Left ventricle myocardium superior (tissue), 1 donor: ENCODE data around the gene ELAC2. TPM values are rescaled to one million over a fixed set of nuclear protein-coding genes. Genes with fewer than 3 reads are reported as not detected.

ENCODE experiments used
- ATAC-seq: fragments of 200-7000 bp; cut with Tn5 transposase; one replicate; pipeline ENCODE4 v1.9.1; 2020; ENCODE audit warnings: mild to moderate bottlenecking, moderate library complexity
- DNase-seq: peaks from one replicate; pipeline ENCODE4 v3.0.0-alpha.2; 2020
- intact Hi-C: fragments of 100-400 bp; cut with micrococcal nuclease; formaldehyde crosslinking; loops from one replicate; pipeline ENCODE4 v1.11.0; 2022
- total RNA-seq: library from RNA; stranded (reverse); fragmentation: NEBNext Ultra II Directional; extraction: Animal tissue kit (Norgen Biotek cat#: 25700); gene quantifications from one replicate; pipeline ENCODE4 v1.2.1, GENCODE V29; 2021
- donor health status: DM: no; HTN: yes; CAD: no; lungs with severe emphysema.

The ELAC2 gene
- total RNA-seq, 1 donor from 2014 or later = 66.2 TPM

GRCh38 chr17:12967962-12968361 is 49.9 kb downstream of the ELAC2 start:
- DNase-seq (no peak), ATAC-seq (no peak)
- intact Hi-C loops = no loop called here

- ATAC-seq (no peak), DNase-seq (no peak)
- intact Hi-C loops = no loop called here
Measured at GRCh38 chr17:12966413-12966812, 51.4 kb downstream of the ELAC2 start.

- intact Hi-C loops = no loop called here
- DNase-seq (no peak), ATAC-seq (no peak)
Measured at GRCh38 chr17:12965988-12966387, 51.8 kb downstream of the ELAC2 start.

GRCh38 chr17:12964840-12965239 is 53.0 kb downstream of the ELAC2 start:
- DNase-seq (no peak), ATAC-seq (no peak)
- intact Hi-C loops = no loop called here

- intact Hi-C loops = no loop called here
- DNase-seq (no peak), ATAC-seq (no peak)
Measured at GRCh38 chr17:12964162-12964561, 53.7 kb downstream of the ELAC2 start.

GRCh38 chr17:12963505-12963904 is 54.3 kb downstream of the ELAC2 start:
- intact Hi-C loops = no loop called here
- ATAC-seq (no peak), DNase-seq (no peak)

- no peak for DNase-seq
- intact Hi-C loops = no loop called here
- ATAC-seq = no peak
Measured at GRCh38 chr17:12961655-12962054, 56.2 kb downstream of the ELAC2 start.

GRCh38 chr17:12959441-12959840 is 58.4 kb downstream of the ELAC2 start:
- no peak for DNase-seq
- intact Hi-C loops = no loop called here
- ATAC-seq = no peak

GRCh38 chr17:12958786-12959185 is 59.0 kb downstream of the ELAC2 start:
- intact Hi-C loops = no loop called here
- ATAC-seq (no peak), DNase-seq (no peak)

- no peak for DNase-seq
- intact Hi-C loops = no loop called here
- no peak for ATAC-seq
Measured at GRCh38 chr17:12955521-12955920, 62.3 kb downstream of the ELAC2 start.

GRCh38 chr17:12953156-12953555 is 64.7 kb downstream of the ELAC2 start:
- intact Hi-C loops = no loop called here
- ATAC-seq (no peak), DNase-seq (no peak)

- intact Hi-C loops = no loop called here
- no peak for DNase-seq
- peak; percentile 45 for ATAC-seq
Measured at GRCh38 chr17:12952012-12952411, 65.8 kb downstream of the ELAC2 start.

GRCh38 chr17:12947047-12947446 is 70.8 kb downstream of the ELAC2 start:
- intact Hi-C loops = no loop called here
- DNase-seq = no peak
- ATAC-seq = no peak

Other genes with a start within 250 kb of the ELAC2 start
- gene ARHGAP44, start 228.5 kb downstream of the ELAC2 start, total RNA-seq = 9.9 TPM